Thymus (tissue), 11 donors: ENCODE results near the gene GSTO2. TPM values are rescaled to one million over a fixed set of nuclear protein-coding genes. Genes with fewer than 3 reads are reported as not detected.
"Not testable (repeated sequence)": the region's sequence is repeated elsewhere in the genome, so short reads cannot be mapped to it uniquely, and the experiment has no call there.

Experiments
- DNase-seq, 9 donors: peaks; one replicate each; pipeline ENCODE4 v3.0.0-alpha.2; 2013; ENCODE audit warnings: low spot score in 9 of 9, low read depth in 6 of 9, missing footprints in 1 of 9
- H3K27ac ChIP-seq, 2 donors: one replicate each; pipeline ENCODE4 v1.5.1; 2013; ENCODE audit warnings: control low read depth in 1 of 2, low read depth in 1 of 2, low read length in 1 of 2, mild to moderate bottlenecking in 1 of 2, moderate library complexity in 1 of 2
- H3K27me3 ChIP-seq, 2 donors: one replicate each; pipeline ENCODE4 v1.5.1; 2013; ENCODE audit warnings: low read length in 1 of 2; ENCODE audit not compliant: control insufficient read depth in 2 of 2, insufficient read depth in 1 of 2
- H3K36me3 ChIP-seq, 2 donors: one replicate each; pipeline ENCODE4 v1.5.1; 2013; ENCODE audit warnings: low read length in 1 of 2, mild to moderate bottlenecking in 1 of 2, moderate library complexity in 1 of 2; ENCODE audit not compliant: control insufficient read depth in 2 of 2, insufficient read depth in 2 of 2
- H3K4me1 ChIP-seq, 2 donors: one replicate each; pipeline ENCODE4 v1.5.1; 2013; ENCODE audit warnings: low read length in 2 of 2; ENCODE audit not compliant: control insufficient read depth in 2 of 2, insufficient read depth in 2 of 2
- H3K4me3 ChIP-seq, 2 donors: one replicate each; pipeline ENCODE4 v1.5.1; 2013; ENCODE audit warnings: low read length in 2 of 2, control low read depth in 1 of 2, mild to moderate bottlenecking in 1 of 2
- H3K9me3 ChIP-seq, 2 donors: one replicate each; pipeline ENCODE4 v1.5.1; 2013; ENCODE audit warnings: low read length in 1 of 2, mild to moderate bottlenecking in 1 of 2; ENCODE audit not compliant: control insufficient read depth in 2 of 2, insufficient read depth in 1 of 2
- WGBS: extraction: QIAGEN DNeasy Blood & Tissue Kit; methylation state at CpG from one replicate; pipeline ENCODE4 v1.1.7; 2013; 5-methylcytosine and 5-hydroxymethylcytosine counted together
- polyA plus RNA-seq: library from polyadenylated mRNA; stranded (reverse); fragments of 200-250 nt; gene quantifications from one replicate; pipeline ENCODE4 v1.2.3, GENCODE V29; 2013
- total RNA-seq: library from RNA; stranded (reverse); fragments of 120-200 nt; gene quantifications from one replicate; pipeline ENCODE4 v1.2.4, GENCODE V29; 2013
- donor health status: healthy.

GSTO2 gene
- total and polyA plus RNA-seq, 2 donors = 5.6 to 16.1 TPM

- not testable (repeated sequence) for H3K9me3 ChIP-seq, H3K27me3 ChIP-seq, H3K27ac ChIP-seq, H3K36me3 ChIP-seq, DNase-seq, H3K4me3 ChIP-seq, H3K4me1 ChIP-seq
- 97% methylated on average over 11 of the region's 11 CpGs for WGBS
These were observed 20.1 kb upstream of the GSTO2 start for GRCh38 chr10:104248931-104249330.

- no peak for DNase-seq
- Histone ChIP-seq H3K36me3 (no peaks in the 10 kb centered on the region), H3K27me3 (no peaks in the 10 kb centered on the region), H3K4me1 (peaks cover 9 to 15% of the 10 kb centered on the region in 2 donors), H3K27ac (no peak overlapping the region), H3K4me3 (no peak overlapping the region), H3K9me3 (no peaks in the 10 kb centered on the region)
- 44% methylated on average over 1 of the region's 1 CpG for WGBS
These were observed 18.6 kb upstream of the GSTO2 start for GRCh38 chr10:104250371-104250770.

DNA sequence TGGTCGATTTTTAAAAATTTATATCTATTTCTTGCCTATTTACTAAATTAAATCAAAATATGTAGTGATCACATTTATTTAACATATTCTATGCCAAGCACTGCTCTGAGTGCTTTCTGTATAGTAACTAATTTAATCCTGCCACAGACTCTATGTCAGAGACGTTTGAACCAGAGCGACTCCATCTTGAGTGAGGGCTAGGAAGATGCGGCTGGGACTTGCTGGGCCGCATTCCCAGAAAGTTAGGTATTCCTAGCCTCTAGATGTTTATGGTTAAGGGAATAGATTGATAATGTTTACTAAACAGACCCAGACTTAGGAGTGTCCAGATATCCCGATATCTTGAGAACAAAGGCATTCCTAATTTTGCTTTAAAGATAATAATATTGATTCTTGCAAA is 17.5 kb upstream of the GSTO2 start:
- Histone ChIP-seq H3K4me3 (no peak overlapping the region), H3K27ac (no peak overlapping the region), H3K4me1 (peaks cover 16 to 22% of the 10 kb centered on the region in 2 donors), H3K9me3 (no peaks in the 10 kb centered on the region), H3K36me3 (no peaks in the 10 kb centered on the region), H3K27me3 (no peaks in the 10 kb centered on the region)
- DNase-seq = no peak
- WGBS = 96% methylated on average over 6 of the region's 6 CpGs

DNA sequence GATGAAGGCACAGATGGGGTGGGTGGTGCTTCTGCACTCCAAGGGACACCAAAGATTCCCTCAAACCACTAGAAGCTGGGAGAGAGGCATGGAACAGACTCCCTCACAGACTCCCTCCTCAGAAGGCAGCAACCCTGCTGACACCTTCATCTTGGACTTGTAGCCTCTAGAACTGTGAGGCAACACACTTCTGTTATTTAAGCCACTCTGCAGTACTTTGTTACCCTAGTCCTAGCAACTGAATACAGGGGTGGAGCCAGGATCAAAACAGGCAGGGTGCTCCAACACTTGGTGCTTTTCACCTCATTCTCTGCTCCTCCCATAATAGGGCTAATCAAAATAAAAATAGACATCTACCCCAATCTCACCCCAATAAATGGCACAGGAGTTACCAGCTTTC is 16.6 kb upstream of the GSTO2 start:
- Histone ChIP-seq H3K4me3 (no peak overlapping the region), H3K9me3 (no peaks in the 10 kb centered on the region), H3K36me3 (peaks cover 0 to 1% of the 10 kb centered on the region in 2 donors), H3K27me3 (no peaks in the 10 kb centered on the region), H3K27ac (no peak overlapping the region), H3K4me1 (peaks cover 17 to 24% of the 10 kb centered on the region in 2 donors)
- no peak for DNase-seq

DNA sequence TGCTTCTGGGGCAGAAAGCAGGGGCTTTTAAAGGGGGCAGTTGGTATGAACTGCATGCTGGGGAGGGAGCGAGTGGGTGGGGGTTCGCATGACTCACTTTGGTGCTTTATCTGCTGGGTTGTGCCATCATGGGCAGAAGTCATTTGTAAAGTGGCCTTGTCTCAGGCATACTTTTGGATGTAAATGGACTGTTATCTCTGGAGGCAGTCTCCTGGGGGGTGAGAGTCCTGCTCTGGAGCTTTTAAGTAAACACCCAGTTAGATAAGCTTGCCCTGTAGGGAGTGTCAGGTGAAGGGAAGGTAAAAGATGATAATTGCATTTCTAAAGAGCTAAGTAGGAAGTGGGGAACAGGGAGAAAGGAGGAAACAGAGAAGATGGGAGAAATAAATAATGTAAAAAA is 15.9 kb upstream of the GSTO2 start:
- no peaks in the 10 kb centered on the region for H3K9me3 ChIP-seq
- peaks cover 2 to 7% of the 10 kb centered on the region in 2 donors for H3K36me3 ChIP-seq
- no peak overlapping the region for H3K27ac ChIP-seq
- WGBS = 97% methylated on average over 2 of the region's 2 CpGs
- peaks cover 17 to 24% of the 10 kb centered on the region in 2 donors for H3K4me1 ChIP-seq
- no peaks in the 10 kb centered on the region for H3K27me3 ChIP-seq
- H3K4me3 ChIP-seq = no peak overlapping the region
- no peak for DNase-seq

GRCh38 chr10:104253606-104254410 is 15.2 kb upstream of the GSTO2 start:
- Histone ChIP-seq H3K36me3 (peaks cover 8 to 13% of the 10 kb centered on the region in 2 donors), H3K4me1 (peaks cover 17 to 24% of the 10 kb centered on the region in 2 donors), H3K4me3 (peak overlapping the region; percentile 84 to 89), H3K9me3 (no peaks in the 10 kb centered on the region), H3K27me3 (no peaks in the 10 kb centered on the region), H3K27ac (peak overlapping the region; percentile 82 to 94)
- WGBS = 62% methylated on average over 10 of the region's 10 CpGs
- DNase-seq = peak in 1 of 9 donors; percentile 50

DNA sequence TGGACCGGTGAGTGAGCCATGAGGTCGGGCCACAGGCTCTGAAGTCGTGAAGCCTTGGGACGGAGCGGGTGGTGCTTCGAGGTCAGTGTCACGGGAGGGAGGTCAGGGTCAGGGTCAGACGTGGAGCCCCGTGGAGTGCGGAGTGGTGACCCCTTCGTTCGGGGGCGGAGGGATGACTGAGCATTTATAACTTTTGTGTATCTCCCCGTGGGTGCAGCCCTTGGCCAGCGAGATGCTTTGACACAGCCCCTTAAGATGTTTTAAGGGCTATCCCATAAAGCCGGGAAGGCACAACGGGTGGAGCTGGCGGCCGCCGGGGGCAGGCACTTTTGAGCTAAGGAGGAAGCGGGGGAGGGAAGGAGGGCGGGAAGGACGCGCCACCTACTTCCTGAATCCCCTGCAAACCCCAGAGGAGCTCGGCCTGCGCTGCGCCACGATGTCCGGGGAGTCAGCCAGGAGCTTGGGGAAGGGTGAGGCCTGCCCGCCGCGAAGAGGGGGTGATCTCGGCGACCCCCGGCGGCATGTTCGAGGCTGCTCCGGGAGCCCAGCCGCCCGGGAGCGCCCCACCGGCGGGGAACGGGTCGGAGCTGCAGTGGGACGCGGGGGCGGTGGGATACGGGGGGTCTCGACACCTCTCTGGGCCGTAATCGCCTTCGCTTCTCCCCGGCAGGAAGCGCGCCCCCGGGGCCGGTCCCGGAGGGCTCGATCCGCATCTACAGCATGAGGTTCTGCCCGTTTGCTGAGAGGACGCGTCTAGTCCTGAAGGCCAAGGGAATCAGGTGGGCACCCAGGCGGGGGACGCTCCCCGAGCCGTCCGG is 14.3 kb upstream of the GSTO2 start, which contains the start of gene GSTO1:
Gene GSTO1 (plus strand): TSS at position 400 of the 818 bp plus-strand sequence. CDS start 37 bp downstream, at position 437.
- peak within 1 kb of the TSS; percentile 84 to 89 for H3K4me3 ChIP-seq
- no peaks in the 10 kb centered on the region for H3K9me3 ChIP-seq
- H3K27ac ChIP-seq = peak within 1 kb of the TSS; percentile 82 to 94
- peaks cover 17 to 24% of the 10 kb centered on the region in 2 donors for H3K4me1 ChIP-seq
- DNase-seq = peak in 3 of 9 donors; percentile 52 to 66 (median 54)
- no peaks in the 10 kb centered on the region for H3K27me3 ChIP-seq
- peaks cover 13 to 22% of the 10 kb centered on the region in 2 donors for H3K36me3 ChIP-seq
- WGBS = 1% methylated on average over 69 of the region's 69 CpGs

DNA sequence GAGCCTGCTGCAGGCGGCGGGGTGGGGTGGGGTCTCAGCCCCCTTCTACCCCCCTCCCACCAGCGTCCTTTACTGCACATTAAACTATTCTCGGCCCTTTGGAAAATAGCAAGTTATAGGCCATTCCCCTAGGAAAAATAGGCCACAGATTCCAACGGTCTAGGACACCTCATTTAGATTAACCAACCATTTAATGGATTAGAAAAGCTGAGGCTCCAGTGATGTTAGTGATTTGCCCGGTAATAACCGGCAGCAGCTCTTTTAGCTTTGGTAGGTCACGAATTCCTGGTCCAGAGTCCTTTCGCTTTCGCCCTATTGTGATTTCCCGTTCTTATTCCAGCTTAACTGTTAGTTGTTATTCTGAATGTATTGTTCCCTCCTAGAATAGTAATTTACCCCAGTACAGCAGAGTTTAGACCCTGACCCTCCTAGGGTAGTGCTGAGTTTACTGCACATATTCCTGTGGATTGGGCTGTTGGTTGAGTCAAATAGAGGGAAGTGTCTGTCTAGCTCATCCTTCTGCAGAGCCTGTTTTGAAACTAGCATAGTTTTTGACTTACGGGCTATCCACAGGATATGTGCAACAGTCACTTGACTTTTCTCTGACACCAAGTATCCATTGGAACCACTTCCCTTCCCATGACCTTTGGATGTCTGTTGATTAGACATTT is 13.5 kb upstream of the GSTO2 start:
- Histone ChIP-seq H3K36me3 (peaks cover 16 to 28% of the 10 kb centered on the region in 2 donors), H3K4me1 (peaks cover 17 to 24% of the 10 kb centered on the region in 2 donors), H3K9me3 (no peaks in the 10 kb centered on the region), H3K4me3 (peak overlapping the region; percentile 84 to 89), H3K27ac (peak overlapping the region; percentile 82 to 94), H3K27me3 (no peaks in the 10 kb centered on the region)
- WGBS = 2% methylated on average over 12 of the region's 12 CpGs
- DNase-seq = peak in 2 of 9 donors; percentile 19 to 51
